22Rv1 (cell line): Measurements from ENCODE around the gene KIR2DL4.
"Not testable (repeated sequence)": the region's sequence is repeated elsewhere in the genome, so short reads cannot be mapped to it uniquely, and the experiment has no call there.

ENCODE experiments used
- CTCF ChIP-seq: fragments of 450-650 bp; IDR thresholded peaks from 2 replicates; pipeline ENCODE4 v1.5.1; 2017; ENCODE audit warnings: mild to moderate bottlenecking
- ZFX ChIP-seq: fragments of 450-650 bp; IDR thresholded peaks from 2 replicates; pipeline ENCODE4 v1.6.1; 2017; ENCODE audit warnings: antibody characterized with exemption, borderline replicate concordance

GRCh38 chr19:54770511-54770910 lies 32.9 kb upstream of the KIR2DL4 start:
- TF ChIP-seq CTCF, ZFX: not testable (repeated sequence)
